HG03460 (cell line): Measurements from ENCODE around the gene NRG2.

Experiments
- ATAC-seq: cut with Tn5 transposase; IDR thresholded peaks from one replicate; pipeline ENCODE4 v1.9.1; 2021; ENCODE audit not compliant: unreplicated experiment

Gene NRG2

DNA sequence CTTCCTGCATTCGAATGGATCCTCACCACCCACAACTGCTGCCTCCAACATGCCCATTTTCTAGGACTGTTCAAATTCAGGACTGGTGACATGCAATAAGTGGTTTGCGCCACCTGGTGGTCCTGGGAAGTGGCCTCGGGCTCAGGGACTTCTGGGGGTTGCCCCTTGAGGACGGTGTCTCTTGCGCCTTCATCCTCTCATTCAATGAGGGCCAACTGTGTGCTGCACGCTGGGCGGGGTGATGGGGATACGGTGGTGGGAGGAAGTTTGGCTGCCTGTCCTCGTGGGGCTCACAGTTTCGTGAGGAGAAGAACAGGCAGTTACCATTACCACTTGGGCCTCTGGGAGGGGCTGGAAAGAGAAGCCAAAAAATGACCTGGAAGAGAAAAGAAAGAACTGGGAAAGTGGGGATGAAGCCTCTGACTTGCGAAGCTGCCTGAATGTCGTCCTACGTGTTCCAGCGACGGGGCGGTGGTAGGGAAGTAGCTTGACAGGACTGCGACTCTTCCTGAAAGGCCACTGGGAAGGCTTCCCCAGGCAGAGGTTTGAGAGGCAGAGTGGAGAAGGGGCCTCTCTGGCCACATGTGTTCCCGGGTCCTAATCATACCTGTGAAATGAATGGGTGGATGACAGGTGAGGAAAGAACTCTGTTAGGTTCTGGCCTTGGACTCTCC, 198.5 kb downstream of the NRG2 start:
- peak; percentile 40 for ATAC-seq

DNA sequence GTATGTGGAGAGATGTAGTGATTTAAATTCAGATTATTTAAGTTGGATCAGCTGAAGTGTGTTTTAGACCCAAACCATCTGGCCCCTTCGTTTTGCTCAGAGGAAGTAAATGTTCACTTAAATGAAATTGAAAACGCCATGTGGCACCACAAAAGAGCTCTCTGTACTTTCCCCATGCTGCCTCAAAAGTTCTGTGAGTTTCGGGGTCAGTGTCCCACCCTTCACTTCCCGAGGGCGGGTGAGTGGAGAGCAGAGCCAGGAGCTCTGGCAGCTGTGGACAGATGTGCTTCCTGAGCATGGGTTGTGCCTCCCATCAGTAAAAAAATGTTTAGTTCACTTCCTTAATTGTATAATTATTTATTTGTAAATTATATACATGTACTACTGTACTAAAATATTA, 199.1 kb downstream of the NRG2 start:
- ATAC-seq: no peak

DNA sequence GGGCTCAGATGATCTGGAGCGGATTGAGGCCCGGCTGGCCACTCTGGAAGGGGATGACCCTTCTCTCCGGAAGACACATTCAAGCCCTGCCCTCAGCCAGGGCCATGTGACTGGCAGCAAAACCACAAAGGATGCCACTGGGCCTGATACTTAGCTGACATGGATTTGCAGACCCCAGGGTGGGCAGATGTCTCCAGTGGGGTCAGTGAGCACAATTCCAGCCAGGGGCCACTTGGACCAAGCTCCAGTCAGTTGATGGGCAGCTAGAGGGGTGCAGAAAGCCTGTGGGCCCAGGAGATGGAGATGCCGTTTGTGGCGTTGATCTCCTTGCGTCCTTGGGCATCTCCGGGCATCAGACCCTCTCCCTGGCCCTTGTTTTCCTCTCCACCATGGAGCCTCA, 200.8 kb downstream of the NRG2 start:
- ATAC-seq: no peak

DNA sequence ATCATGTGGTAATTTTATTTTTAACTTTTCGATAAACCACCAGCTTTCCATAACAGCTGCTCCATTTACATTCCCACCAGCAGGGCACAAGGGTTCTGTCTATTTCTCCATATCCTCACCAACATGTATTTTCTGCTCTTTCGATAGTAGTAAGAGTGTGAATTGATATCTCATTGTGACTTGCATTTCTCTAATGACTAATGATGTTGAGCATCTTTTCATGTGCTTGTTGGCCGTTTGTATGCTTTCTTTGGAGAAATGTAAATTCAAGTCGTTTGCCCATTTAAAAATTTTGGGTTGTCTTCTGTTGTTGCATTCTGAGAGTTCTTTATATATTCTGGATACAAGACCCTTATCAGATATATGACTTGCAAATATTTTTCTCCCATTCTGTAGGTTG, 201.6 kb downstream of the NRG2 start:
- no peak for ATAC-seq

GRCh38 chr5:139839918-139840317, 203.2 kb downstream of the NRG2 start:
- ATAC-seq: no peak

GRCh38 chr5:139839232-139839815, 203.8 kb downstream of the NRG2 start:
- ATAC-seq: no peak

GRCh38 chr5:139838381-139839197, 204.5 kb downstream of the NRG2 start:
- ATAC-seq: no peak

DNA sequence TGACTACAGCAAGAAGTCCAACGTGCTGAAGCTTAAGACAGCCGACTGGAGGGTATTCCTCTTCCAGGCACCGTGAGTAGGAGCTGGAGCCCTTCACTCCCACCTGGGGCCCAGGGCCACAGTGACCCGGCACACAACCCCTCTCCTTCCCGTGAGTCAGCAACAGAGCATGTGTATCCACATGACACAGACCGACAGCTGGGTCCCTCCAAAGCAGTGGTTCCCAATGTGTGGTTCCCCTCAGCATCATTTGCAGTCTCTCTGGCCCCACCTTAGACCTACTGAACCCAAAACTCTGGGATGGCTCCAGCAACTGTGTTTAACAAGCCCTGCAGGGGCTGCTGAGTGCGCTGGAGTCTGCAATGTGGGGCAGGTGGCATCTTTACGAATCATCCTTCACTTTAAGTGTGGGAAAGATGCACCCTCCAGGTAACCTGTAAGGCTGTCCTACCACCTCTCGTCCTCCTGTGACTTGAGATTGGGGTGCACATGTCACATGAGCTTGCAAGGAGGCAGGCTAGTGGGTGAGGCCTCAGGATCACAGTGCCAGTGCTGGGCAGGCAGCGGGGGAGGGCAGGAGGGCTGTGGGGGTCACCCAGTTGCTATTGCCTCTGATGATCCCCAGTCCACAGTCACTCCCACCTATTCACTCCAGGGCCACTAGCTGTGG, 205.3 kb downstream of the NRG2 start:
- no peak for ATAC-seq

GRCh38 chr5:139836469-139837208, 206.5 kb downstream of the NRG2 start:
- ATAC-seq: no peak

DNA sequence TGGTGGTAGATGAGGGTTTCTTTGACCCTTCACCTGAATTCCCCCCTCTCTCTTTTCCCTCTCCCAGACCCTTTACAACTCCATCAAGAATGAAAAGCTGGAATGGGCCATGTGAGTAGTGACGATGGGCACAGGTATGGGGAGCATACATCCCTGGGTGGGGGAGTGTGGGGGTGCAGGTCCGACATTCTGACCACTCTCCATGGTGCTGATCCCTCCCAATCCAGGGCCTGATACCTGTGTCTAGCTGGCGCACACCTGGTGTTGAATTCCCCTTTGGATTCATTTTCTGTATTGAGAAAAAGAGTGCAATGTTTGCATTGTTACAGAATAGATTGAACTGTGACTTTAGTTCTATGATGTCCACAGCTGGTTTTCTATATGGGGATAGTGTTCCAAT, 207.4 kb downstream of the NRG2 start:
- no peak for ATAC-seq

DNA sequence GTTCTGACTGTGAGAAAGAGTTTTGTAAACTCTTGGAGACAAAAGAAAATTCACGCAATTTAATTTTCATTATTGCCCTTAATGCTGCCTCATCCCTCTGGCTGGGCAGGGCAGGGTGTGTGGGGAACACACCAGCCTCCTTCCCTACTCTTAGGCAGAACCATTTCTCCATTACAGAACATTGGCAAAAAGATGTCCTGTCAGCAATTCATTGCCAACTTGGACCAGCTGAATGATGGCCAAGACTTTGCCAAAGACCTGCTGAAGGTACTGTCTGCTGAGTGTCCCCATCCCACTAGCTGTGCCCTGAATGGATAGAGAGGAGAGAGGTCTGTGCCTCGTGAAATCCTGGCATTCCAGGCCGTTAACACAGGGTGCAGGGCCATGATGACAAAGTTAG, 209.6 kb downstream of the NRG2 start:
- no peak for ATAC-seq

DNA sequence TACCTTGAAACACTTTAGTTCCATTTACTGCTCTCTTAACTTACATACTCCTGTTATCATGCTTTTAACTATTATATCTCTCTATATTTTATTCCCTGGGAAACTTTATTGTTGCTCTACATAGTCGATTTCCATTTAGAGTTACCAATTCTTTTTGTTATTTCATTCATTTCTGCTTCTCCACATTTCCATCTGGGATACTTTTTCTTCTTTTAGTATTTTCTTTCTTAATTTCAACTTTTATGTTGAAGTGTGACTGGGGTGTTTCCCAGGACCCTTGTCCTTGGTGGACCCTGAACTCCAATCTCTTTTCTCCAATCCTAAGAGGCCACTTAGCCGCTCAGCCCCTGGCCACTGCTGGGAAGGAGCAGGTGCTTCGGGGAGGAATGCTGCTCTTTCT, 211.5 kb downstream of the NRG2 start:
- no peak for ATAC-seq

- ATAC-seq: no peak
These were observed 213.6 kb downstream of the NRG2 start for GRCh38 chr5:139829471-139829870.

GRCh38 chr5:139828207-139828895, 214.7 kb downstream of the NRG2 start:
- no peak for ATAC-seq

- ATAC-seq: no peak
These were observed 217.4 kb downstream of the NRG2 start for GRCh38 chr5:139825690-139826089.

GRCh38 chr5:139823757-139824355, 219.2 kb downstream of the NRG2 start:
- ATAC-seq: no peak

GRCh38 chr5:139822553-139823425, 220.3 kb downstream of the NRG2 start:
- ATAC-seq: no peak

- ATAC-seq: no peak
These were observed 221.1 kb downstream of the NRG2 start for GRCh38 chr5:139821806-139822552.
